Lower leg skin (tissue), 3 donors: ENCODE results near the gene MRPL54.

Source experiments
- CTCF ChIP-seq, 3 donors: fragments of 450-650 bp; IDR thresholded peaks; one replicate each; pipeline ENCODE4 v1.5.1; 2016; ENCODE audit warnings: antibody characterized with exemption in 3 of 3, mild to moderate bottlenecking in 3 of 3, moderate library complexity in 2 of 3
- POLR2A ChIP-seq, 2 donors: fragments of 450-650 bp; IDR thresholded peaks; one replicate each; pipeline ENCODE4 v1.6.1; 2016 to 2017; ENCODE audit warnings: antibody characterized with exemption in 2 of 2, mild to moderate bottlenecking in 1 of 2, moderate library complexity in 1 of 2

DNA sequence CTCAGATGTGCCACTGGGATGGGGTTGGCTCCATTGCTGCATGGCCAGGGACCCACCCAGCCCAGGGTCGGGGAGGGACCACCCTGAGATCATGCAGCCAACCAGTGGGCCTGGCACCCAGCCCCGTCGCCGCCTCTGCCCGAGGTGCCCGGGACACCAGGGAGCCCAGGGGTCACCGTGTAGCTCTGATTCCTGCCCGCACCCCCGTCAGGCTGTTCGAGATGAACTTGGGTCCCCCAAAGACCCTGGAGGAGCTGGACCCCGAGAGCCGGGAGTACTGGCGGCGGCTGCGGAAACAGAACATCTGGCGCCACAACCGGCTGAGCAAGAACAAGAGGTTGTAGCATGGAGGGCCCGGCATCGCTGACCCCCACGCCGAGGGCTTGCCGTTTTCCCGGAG, 4.6 kb downstream of the MRPL54 start:
- TF ChIP-seq CTCF (IDR thresholded peaks at IDR 0.05) (no peak), POLR2A (IDR thresholded peaks at IDR 0.05) (no peak)
